ENCODE results near the gene UXT. TPM values are rescaled to one million over a fixed set of nuclear protein-coding genes. Genes with fewer than 3 reads are reported as not detected.

UXT gene
- total and polyA plus RNA-seq, 2 experiments from 2014 or later = 58.4 to 141 TPM

- DNase-seq (ENCODE audit: low spot score) (no peak), ATAC-seq (no peak)
- Histone ChIP-seq H3K9me2 (ENCODE audit: insufficient read depth) (no peaks in the 10 kb centered on the region), H4K20me1 (replicated peaks; ENCODE audit: insufficient read depth) (no peaks in the 10 kb centered on the region), H3K4me3 (no peak overlapping the region), H3K79me2 (replicated peaks; ENCODE audit: insufficient read depth) (no peaks in the 10 kb centered on the region), H3K27me3 (ENCODE audit: insufficient read depth) (no peaks in the 10 kb centered on the region), H2AFZ (no peak overlapping the region), H3K4me1 (ENCODE audit: insufficient read depth) (no peaks in the 10 kb centered on the region), H3K36me3 (ENCODE audit: insufficient read depth) (no peaks in the 10 kb centered on the region), H3K4me2 (no peak overlapping the region), H3K27ac (ENCODE audit: low read depth) (no peak overlapping the region), H3F3A (replicated peaks; ENCODE audit: low read depth) (no peaks in the 10 kb centered on the region)
- Mint-ChIP-seq H3K4me3 (no peak overlapping the region), H3K36me3 (ENCODE audit: low read depth) (peaks cover 3% of the 10 kb centered on the region; the same call in 1 of the 3 replicates), H3K9me3 (peaks cover 9% of the 10 kb centered on the region; the same call in 2 of the 3 replicates), H3K27me3 (ENCODE audit: insufficient read depth, low read depth, poor library complexity) (peaks cover 3% of the 10 kb centered on the region), H3K4me1 (no peaks in the 10 kb centered on the region), H3K27ac (no peak overlapping the region)
- TF ChIP-seq STAT1 (IDR thresholded peaks at IDR 0.05; ENCODE audit: unreplicated experiment) = no peak
- TF ChIP-seq ETS1 (IDR thresholded peaks at IDR 0.05) = no peak
- TF ChIP-seq POLR2AphosphoS5 (IDR thresholded peaks at IDR 0.05; ENCODE audit: low read depth) = no peak
- no peak for TF ChIP-seq ZNF331 (CRISPR knock-in tag; IDR thresholded peaks at IDR 0.05; ENCODE audit: low read depth)
- no peak for TF ChIP-seq NANOG (IDR thresholded peaks at IDR 0.05; ENCODE audit: borderline replicate concordance)
- TF ChIP-seq CTCF (conservative IDR thresholded peaks at IDR 0.05; ENCODE audit: low read depth in 2 of 2) = no peak
- TF ChIP-seq EZH2 (IDR thresholded peaks at IDR 0.05; ENCODE audit: low read depth, unreplicated experiment) = no peak
- TF ChIP-seq EZH2phosphoT487 (IDR thresholded peaks at IDR 0.05; ENCODE audit: unreplicated experiment) = no peak
- TF ChIP-seq CREB1 (CRISPR knock-in tag; IDR thresholded peaks at IDR 0.05; ENCODE audit: low read depth) = no peak
- no peak for TF ChIP-seq REST (IDR thresholded peaks at IDR 0.05; ENCODE audit: unreplicated experiment)
- TF ChIP-seq JUNB (IDR thresholded peaks at IDR 0.05; ENCODE audit: unreplicated experiment) = no peak
- TF ChIP-seq ZNF114 (CRISPR knock-in tag; IDR thresholded peaks at IDR 0.05) = no peak
- TF ChIP-seq ZNF462 (CRISPR knock-in tag; IDR thresholded peaks at IDR 0.05) = no peak
Observed at GRCh38 chrX:47674776-47675175, 15.8 kb upstream of the UXT start.
